Stimulated activated CD8-positive, alpha-beta memory T cell treated with anti-CD3 and anti-CD28 coated beads, Interleukin-7, amount 100 ng/mL, for 4 hours (primary cell): ENCODE results near the gene FAM181A.

Source experiments
- DNase-seq, 2 donors: peaks; one replicate each; pipeline ENCODE4 v3.0.0-alpha.2; 2020; ENCODE audit warnings: low read depth in 2 of 2

Gene FAM181A

DNA sequence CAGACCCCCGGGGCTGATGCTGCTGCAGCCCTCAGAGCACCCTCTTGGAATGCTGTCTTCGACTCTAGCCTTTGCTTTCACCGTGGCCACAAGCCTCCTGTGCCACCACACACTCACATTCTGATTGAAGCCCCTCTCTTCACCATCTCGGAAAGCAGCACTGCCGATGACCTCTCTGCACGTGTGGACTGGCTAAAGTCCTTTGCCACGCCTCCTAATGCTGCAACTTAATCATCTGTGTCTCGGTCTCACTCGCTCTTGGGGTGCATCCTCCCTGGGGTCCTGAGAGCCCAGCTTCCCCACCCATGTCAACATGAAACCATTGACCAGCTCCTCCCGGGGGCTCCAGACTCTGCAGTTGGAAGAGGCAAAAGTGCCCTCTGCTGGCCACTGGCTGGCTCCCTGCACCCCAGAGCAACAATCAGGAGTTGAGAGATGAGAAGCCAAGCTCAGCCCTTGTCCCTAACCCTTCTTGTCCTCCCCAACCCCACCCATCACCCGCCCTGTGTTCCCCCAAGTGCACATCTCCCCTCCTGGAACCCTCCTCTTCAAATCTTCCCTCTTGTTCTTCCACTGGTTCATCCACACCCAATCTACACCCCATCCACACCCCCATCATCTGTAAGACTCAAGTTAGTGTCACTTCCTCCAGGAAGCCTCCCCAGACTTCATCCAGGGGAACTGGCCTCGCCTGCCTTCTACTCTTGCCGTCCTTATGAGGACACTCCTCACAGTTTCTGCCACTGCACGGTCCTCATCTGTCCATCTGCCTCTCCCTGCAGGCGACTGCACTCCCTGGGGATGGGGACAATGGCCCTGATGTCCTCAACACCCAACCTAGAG, 23.6 kb upstream of the FAM181A start:
- no peak for DNase-seq

DNA sequence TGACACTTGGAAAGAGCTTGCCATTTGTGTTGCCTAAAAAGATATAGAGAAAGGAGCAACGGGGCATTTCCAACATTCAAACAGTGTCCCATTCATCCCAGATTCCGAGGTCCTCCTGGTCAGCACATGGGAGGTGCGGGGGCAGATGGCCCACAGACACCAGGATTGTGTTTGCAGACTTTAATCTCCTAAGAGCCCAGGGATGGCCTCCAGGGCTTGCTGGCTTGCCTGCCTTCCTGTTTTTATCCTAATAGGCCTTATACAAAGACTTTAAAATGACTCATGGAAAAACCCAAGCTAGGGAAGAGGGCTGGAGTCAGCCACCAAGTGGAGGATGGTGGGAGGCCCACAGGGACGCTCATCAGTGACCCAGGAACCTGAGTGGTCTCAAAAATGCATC, 21.5 kb upstream of the FAM181A start:
- DNase-seq, result no peak

DNA sequence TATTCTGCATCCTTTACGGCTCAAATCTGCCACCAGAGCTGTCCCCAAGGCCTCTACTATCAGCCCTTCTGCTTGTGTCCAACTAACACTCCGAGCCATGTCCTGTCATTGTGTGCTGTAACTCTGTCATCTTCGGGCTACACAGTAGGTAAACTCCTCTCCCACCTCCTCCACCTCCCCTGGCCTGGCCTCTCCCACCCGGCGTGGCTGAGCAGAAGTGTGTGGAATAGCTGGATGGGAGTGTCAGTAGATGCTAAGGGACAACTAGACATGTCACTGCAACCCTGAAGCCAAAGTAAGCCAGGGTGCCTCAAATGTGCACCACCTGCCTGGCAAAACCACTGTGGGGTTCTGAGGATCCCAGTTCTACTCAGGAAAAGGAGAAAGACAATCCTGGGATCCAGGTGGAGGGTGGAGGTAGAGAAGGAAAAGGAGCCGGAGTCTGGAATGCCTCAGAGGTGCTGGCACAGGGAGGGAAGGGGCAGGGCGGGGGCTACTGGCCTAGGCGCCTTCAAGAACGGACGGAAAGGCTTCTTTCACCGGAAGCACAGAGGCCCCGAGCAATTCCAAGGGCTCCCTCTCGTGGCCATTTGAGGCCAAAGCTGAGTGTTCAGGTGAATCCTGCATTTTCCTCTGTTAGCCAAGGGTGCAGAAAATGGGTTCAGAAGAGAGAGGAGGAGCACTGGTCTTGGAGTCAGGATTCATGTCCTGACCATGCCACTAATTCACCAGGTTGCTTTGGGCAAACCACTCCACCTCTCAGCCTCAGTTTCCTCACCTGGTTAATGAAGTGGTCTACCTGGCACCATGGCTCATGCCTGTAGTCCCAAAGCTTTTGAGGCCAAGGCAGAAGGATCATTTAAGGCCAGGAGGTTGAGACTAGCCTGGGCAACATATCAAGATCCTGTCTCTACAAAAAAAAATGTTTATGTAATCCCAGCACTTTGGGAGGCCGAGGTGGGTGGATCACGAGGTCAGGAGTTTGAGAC, 20.5 kb upstream of the FAM181A start:
- peak; percentile 12 to 22 for DNase-seq

DNA sequence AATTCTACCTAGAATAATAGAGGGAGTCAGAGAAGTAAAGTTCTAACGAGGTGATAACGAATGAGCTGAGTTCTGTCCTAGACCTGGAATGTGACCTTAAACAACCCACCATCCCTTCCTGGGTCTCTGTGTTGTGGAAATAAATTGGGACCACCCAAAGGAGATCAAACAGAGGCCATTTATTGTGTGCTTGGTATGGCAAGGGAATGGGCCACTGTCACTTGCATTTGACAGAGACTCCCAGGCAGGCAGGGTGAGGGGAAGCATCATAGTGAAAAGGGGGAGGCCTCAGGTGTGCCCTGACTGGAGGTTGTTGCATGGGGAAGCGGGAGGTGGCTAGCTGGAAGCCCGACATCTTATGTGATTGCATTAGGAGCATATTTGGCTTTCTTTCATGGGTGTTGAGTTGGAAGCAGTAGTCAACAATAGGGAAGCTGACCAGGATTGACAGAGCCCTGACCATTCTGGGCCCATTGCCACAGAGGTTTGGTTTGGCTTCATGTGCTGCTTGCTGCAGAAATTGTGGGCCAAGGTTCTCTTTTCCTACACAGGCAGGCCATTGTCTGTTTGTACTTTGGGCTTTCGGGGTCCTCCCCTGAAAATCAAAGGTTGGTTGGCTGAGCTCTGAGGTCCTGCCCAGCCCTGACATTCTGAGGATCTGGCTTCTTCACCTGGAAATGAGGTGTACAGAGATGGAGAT, 17.6 kb upstream of the FAM181A start:
- no peak for DNase-seq

DNA sequence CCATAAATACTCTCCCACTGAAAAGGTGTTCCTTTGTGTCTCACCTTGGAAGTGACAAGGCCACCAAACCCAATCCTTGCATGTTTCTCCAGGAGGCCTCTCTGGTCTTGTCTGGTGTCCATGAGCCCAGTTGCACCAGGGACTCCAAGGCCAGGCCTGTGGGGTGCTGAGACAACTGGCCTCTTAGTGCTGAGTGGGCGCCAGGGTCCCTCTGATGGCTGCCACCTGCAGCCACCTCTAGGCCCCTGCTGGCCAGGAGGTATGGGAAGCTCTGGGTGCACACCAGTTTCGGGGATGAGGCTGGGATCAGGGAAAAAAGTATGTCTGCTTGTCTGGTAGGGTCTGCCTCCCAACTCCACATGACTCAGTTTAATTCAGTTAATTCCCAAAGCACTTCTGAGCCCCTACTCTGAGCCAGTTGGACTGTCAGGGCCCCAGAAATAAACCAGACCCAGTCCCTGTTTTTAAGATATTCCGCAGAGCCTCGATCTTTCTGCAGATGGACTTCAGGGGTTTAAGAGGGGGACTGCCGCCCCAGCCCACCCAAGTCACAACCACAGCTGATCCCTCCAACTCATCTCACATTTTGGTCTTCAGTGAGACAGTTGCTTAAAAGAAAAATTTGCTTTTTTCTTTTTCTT, 15.0 kb upstream of the FAM181A start:
- no peak for DNase-seq

DNA sequence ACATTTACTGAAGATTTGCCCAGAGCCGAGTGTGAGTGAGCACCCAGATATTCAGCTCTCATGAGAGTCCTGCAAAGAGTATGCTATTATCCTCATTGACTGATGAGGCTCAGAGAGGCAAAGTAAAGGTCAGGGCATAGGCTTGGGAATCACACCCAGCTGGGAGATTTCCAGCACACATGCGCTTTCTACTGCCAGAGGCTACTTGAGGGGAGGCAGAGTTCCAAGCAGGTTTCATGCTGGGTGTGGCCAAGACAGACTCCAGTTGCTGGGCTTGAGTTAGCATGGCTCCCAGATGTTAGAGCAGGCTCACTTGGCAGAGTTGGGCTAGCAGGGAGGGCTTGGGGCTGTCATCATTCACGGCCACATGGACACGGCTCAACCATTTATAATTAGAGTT, 14.4 kb upstream of the FAM181A start:
- DNase-seq, result no peak

DNA sequence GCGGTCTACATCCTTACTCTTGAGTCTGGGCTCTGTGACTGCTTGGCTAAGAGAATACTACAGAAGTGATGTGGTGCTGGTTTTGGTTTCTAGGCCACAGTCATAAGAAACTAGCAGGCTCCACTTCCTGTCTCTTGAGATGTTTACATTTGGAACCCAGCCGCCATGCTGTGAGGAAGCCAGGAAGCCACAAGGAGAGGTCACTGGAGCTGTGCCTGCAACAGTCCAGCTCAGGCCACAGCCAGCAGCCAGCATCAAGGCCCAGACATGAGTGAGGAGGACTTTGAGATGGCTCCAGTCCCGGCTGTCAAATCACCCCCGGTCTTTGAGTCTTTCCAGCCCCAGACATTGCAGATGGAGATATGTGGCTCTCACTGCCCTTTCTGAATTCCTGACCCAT, 12.9 kb upstream of the FAM181A start:
- no peak for DNase-seq

DNA sequence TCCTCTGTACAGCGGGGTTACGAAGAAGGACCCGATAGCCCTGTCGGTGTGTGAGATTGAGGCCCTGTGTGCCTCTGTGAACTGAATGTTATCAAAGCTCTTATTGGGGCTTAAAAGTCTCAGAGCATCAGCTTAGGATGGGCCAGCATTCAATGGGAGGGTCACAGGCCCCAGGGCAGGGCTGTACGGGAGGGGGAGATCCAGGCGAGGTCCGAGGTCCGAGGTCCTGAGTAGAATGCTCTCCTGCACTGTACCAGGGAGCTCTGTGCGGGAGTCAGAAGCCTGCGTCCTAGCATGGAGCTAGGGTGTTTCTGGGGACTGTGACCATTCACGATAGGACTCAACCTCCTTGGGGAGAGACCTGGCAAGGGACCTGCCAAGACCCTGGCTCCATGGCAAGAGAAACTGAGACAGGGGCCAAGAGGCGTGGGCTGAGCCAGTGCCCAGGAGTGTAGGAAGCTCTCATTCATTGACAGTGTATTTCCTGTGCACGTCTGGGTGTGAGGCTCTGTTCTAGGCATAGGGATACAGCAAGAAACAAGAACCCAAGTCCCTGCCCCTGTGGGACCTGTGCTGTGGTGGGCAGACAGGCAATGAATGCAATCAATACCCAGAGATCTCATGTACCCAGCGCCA, 12.0 kb upstream of the FAM181A start:
- DNase-seq, result no peak

DNA sequence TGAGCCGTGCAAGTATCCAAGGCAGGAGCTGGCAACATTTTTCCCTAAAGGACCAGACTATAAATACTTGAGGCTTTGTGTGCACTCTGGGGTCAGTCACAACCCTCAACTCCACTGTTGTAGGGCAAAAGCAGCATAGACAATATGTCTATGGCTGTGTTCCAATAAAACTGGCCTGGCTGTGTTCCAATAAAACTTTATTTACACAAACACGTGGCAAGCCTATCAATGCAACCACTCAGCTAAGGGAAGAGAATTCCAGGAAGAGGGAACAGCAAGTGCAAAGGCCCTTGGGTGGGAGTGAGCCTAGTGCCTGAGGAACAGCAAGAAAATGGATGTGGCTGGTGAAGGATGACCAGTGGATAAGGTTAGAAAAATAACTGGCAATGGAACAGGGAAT, 11.3 kb upstream of the FAM181A start:
- no peak for DNase-seq

DNA sequence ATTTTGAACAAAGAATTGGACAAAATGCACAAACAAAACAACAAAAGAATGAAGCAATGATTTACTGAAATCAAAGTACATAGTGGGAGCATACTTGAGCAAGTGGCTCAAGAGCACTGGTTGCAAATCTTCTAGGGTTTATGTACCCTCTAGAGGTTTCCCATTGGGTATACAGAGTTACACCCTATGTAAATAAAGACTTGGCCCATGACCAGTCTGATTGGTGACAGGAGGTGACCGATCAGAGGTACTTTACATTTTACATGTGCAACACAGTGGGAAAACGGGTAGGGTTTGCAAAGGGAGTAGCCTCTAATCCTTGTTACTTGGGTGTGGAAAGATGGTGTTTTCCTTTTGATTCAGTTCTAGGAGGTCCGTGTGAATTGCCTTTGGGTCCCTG, 10.6 kb upstream of the FAM181A start:
- no peak for DNase-seq

DNA sequence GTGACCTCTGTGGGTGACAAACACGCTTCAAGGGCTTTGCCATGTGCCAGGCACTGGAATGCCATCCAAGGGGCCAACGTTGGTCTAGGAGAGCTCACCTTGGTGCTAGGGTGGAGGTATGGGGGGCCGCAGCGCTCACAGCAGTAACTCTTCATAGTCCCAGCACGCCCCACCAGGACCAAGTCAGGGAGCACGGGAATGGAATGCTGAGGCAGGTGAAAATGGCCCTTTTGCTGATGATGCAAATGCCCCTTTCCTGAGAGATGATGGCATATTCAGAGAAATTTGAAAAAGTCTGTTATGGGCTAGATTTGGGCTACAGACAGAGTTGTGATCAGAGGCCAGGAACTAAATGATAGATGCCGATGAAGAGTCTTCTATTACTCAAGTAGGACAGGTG, 10.0 kb upstream of the FAM181A start:
- no peak for DNase-seq

DNA sequence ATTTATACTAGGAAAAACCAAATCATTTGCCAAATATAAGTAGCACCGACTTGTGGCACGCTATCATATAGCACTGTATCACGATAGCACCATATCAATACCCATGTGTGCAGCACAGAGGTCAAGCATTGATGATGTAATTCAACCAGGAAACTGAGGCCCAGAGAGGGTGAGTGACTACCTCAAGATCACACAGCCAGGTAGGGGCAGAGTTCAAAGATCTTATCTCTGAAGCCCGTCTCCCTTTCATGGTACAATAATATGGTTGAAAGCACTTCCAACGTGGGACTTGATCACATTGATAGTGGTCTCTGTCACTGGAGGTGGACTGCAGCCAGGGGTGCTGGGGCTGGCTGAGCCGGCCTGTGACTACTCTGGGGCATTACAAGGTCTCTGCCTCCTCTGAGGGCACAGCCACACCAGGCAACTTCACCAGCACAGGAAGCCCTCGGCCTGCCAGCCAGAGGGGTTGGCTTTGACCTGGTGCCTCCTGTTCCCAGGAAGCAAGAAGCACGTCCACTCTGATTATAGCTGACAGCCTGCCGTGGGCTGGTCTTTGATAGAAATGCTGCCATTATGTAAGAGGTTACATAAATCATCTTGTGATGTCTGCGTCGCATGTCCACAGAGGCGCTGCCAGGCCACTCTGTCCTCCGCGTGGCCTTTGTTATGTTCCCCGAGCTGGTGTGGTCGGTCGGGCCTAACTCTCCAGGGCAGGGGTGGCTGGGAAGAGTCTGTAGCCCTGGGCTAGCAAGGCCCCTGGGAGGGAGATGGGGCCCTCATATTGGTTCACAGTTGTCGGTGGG, 5.9 kb upstream of the FAM181A start:
- DNase-seq, result no peak

DNA sequence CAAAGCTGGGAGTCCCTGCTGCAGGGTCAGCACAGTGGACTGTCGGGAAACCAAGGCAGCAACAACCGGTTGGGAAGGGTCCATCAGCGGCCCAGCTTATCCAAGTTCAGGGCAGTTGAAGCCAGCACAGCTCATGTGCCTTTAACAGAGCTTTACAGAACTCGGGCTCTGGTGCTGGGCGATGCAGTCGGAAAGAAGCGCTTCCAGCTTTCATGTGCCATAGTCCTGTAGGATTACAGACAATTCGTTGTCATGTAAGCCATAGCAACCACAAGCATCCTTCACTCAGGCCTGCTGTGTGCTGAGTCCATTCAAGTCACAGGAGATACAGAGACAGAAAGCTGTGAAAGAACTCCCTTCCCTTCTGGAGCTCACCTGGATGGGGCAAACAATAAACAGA, 3.5 kb upstream of the FAM181A start:
- no peak for DNase-seq

DNA sequence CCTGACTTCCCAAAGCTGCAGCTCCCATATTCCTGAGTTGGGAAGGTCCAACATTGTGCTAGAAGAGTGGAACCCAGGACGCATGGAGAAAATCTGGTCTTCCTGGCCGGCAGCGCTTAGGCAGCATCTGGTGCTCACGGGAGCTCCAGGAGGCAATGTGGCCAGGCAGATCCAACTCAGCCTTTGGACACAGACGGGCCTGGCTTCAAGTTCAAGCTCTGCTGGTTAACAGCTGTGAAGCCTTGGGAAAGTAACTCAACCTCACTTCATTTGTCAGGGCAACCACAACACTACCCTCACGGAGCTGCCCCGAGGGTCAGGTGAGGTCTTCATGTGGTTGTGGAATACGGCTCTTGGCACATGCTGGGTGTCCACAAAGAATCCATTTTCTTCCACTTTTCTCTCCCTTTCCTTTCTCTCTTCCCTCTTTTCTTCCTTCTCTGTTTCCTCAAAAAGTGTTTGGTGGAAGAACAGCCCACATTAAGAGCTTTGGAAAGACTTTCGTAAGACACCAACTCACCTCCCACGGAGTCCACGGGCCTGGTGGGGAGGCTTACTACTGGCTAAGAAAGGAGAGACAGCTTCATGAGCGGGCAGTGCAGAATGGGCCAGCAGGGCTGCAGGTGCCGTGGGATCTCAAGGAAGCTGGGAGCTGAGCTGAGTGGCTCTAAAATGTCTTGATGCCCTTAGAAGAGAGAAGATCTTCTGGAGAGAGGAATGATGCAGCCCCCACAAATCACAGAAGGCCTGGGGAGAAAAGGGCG, 2.4 kb upstream of the FAM181A start:
- DNase-seq, result no peak

DNA sequence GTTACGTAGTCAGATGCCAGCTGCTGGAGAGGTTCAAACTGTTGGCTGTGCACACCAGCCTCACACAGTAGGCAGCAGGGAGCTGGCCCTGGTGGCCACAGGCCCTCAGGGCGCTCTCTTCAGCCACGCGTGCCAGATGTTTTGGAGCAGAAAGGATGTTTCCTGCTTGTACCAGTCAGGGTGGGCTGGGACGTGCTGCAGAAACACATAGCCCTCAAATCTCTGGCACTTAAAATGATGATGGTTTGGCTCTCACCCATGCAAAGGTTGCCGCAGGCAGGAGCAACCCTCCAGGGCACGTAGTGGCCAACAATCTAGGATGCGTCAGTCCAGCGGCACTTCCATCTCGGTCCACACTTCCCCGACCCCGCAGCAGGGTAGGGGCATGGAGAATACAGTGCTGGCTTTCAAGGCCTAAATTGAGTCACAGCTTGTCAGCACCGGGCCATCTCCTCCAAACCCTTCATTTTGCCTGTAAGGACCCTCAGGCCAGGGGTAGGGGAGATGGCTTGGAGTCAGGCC, 1.7 kb upstream of the FAM181A start:
- DNase-seq, result no peak

DNA sequence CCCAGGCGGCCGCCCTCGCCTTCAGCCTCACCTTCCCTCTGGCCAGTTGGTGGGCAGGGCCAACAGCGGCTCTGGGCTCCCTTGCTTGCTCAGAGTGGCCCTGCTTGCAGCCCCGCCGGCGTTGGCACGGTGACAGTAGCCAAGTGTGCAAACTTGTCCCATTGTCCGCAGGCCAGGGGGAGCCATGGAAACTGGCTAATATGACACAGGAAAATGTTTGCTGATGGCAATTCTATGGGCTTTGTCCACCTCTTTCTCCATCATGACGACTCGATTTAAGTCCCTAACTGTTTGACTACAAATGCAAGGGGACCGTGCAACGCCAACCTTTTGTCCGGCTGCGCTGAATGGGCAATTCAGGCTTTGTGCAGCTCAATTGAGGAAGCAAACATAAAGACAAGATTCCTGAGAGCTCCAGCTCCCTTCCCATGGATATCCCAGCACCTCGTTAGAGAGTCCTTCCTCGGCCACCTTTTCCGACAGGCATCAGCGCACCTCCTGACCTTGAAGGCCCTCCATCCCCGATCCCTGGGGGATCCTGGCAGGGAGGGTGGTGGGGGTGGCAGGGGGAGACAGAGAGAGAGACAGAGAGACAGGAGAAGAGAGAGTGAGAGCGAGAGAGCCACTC, 785 bp upstream of the FAM181A start:
- DNase-seq, result no peak

DNA sequence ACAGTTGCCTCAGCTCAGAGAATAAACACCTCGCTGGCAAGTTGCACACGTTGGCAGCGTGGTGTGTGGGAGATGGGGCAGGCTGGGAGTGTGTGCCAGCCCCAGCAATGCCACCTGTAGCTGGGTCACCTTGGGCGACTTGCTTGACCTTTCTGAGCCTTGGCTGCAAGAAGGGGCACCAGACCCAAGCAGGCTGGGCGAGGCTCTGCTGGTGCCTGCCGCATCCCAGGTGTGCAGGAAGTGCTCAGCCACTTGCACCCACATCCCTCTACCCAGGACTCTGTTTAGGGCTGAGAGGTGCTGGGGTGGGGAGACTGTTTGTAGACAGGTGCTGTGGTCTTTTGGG, 629 bp downstream of the FAM181A start:
- no peak for DNase-seq

DNA sequence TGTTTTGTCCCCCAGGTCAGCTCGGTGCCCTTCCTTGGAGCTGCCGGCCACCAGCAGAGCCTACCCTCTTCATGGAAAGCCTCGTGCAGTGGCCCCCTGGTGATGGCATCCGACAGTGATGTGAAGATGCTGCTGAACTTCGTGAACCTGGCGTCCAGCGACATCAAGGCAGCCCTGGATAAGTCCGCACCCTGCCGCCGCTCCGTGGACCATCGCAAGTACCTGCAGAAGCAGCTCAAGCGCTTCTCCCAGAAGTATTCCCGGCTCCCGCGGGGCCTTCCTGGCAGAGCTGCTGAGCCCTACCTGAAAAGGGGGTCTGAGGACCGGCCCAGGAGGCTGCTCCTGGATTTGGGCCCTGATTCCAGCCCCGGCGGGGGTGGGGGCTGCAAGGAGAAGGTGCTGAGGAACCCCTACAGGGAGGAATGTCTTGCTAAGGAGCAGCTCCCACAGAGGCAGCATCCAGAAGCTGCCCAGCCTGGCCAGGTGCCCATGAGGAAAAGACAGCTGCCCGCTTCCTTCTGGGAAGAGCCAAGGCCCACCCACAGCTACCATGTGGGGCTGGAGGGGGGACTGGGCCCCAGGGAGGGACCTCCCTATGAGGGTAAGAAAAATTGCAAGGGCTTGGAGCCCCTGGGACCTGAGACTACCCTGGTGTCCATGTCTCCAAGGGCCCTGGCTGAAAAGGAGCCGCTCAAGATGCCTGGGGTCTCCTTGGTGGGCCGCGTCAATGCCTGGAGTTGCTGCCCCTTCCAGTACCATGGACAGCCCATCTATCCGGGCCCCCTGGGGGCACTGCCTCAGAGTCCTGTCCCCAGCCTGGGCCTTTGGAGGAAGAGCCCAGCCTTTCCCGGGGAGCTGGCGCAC, 1.3 kb downstream of the FAM181A start:
- no peak for DNase-seq
